Measurements from ENCODE around the gene DTX4. TPM values are rescaled to one million over a fixed set of nuclear protein-coding genes. Genes with fewer than 3 reads are reported as not detected.

Gene DTX4
- total RNA-seq, 1 experiment from 2014 or later, result 0.21 TPM

- intact Hi-C loops (cut with micrococcal nuclease; ENCODE audit: unreplicated experiment) (loop anchor here (5.0 to 10.0 kb wide), 3 partner anchors 200 to 587 kb away; no protein-coding TSS in a partner anchor), in situ Hi-C loops (cut with HindIII; ENCODE audit: low pct_unique_long_range_greater_than_20kb, low sequenced_read_pairs) (no loop called here)
- BruUV-seq (replicated peaks), result no TSS peak
- no peak overlapping the region for H3K4me3 ChIP-seq (ENCODE audit: low read depth in 2 of 2, low read length in 2 of 2)
- POLR2A ChIA-PET, result interaction anchor here (0.6 kb wide), 1 partner anchor 579 kb away, joined by 3 read pairs; the partner anchor contains the start of gene LPXN
- DNase-seq (ENCODE audit: low read depth, low spot score) (no peak), ATAC-seq (no peak)
- no peaks in the 10 kb centered on the region for H3K4me1 ChIP-seq (ENCODE audit: control insufficient read depth, insufficient read depth, low read length)
- TF ChIP-seq CTCF (IDR thresholded peaks at IDR 0.05) (no peak), POLR2AphosphoS5 (IDR thresholded peaks at IDR 0.05; ENCODE audit: low read depth, low read length) (no peak), SIN3A (IDR thresholded peaks at IDR 0.05; ENCODE audit: borderline replicate concordance, insufficient read depth, low read depth, low read length) (no peak), REST (IDR thresholded peaks at IDR 0.05; ENCODE audit: insufficient read depth in 1 of 2, low read depth in 2 of 2, low read length in 1 of 2) (no peak), TCF7L2 (IDR thresholded peaks at IDR 0.05; ENCODE audit: low read depth, low read length) (no peak)
- CTCF ChIA-PET, result interaction anchor here (0.6 kb wide), 1 partner anchor 10 kb away, joined by 13 read pairs; no protein-coding TSS in a partner anchor
- H3K27me3 ChIP-seq (ENCODE audit: control insufficient read depth, insufficient read depth, low read length), result no peaks in the 10 kb centered on the region
- no peak overlapping the region for H3K27ac ChIP-seq (ENCODE audit: low read length)
- no peaks in the 10 kb centered on the region; the same call in 1 of the 2 replicates for H3K36me3 ChIP-seq (ENCODE audit: control insufficient read depth, insufficient read depth, low read length)
- H3K9me3 ChIP-seq (ENCODE audit: control insufficient read depth, insufficient read depth, low read depth, low read length), result no peaks in the 10 kb centered on the region
Measured at GRCh38 chr11:59154610-59155009, 17.3 kb upstream of the DTX4 start.

GRCh38 chr11:59157433-59157832 is 14.5 kb upstream of the DTX4 start:
- POLR2A ChIA-PET, result no interaction called here

More at GRCh38 chr11:59157433-59157832, 14.5 kb upstream of the DTX4 start:
- H3K4me3 ChIP-seq (ENCODE audit: low read depth in 2 of 2, low read length in 2 of 2), result no peak overlapping the region
- no peak for ATAC-seq
- H3K27ac ChIP-seq (ENCODE audit: low read length), result no peak overlapping the region
- TF ChIP-seq TCF7L2 (IDR thresholded peaks at IDR 0.05; ENCODE audit: low read depth, low read length) (no peak), POLR2AphosphoS5 (IDR thresholded peaks at IDR 0.05; ENCODE audit: low read depth, low read length) (no peak), SIN3A (IDR thresholded peaks at IDR 0.05; ENCODE audit: borderline replicate concordance, insufficient read depth, low read depth, low read length) (no peak), REST (IDR thresholded peaks at IDR 0.05; ENCODE audit: insufficient read depth in 1 of 2, low read depth in 2 of 2, low read length in 1 of 2) (no peak), CTCF (IDR thresholded peaks at IDR 0.05) (no peak)
- no peaks in the 10 kb centered on the region for H3K4me1 ChIP-seq (ENCODE audit: control insufficient read depth, insufficient read depth, low read length)
- no peak for DNase-seq (ENCODE audit: low read depth, low spot score)
- no peaks in the 10 kb centered on the region for H3K9me3 ChIP-seq (ENCODE audit: control insufficient read depth, insufficient read depth, low read depth, low read length)
- no TSS peak for BruUV-seq (replicated peaks)
- H3K36me3 ChIP-seq (ENCODE audit: control insufficient read depth, insufficient read depth, low read length), result no peaks in the 10 kb centered on the region
- intact Hi-C loops (cut with micrococcal nuclease; ENCODE audit: unreplicated experiment), result loop anchor here (5.0 to 10.0 kb wide), 3 partner anchors 203 to 590 kb away; no protein-coding TSS in a partner anchor
- in situ Hi-C loops (cut with HindIII; ENCODE audit: low pct_unique_long_range_greater_than_20kb, low sequenced_read_pairs), result no loop called here
- H3K27me3 ChIP-seq (ENCODE audit: control insufficient read depth, insufficient read depth, low read length), result peaks cover 12% of the 10 kb centered on the region
- CTCF ChIA-PET, result interaction anchor here (1.1 to 2.5 kb wide), 3 partner anchors 13 to 380 kb away, joined by 3 to 9 read pairs (median 8); no protein-coding TSS in a partner anchor
